ENCODE data around the gene SARM1. TPM values are rescaled to one million over a fixed set of nuclear protein-coding genes. Genes with fewer than 3 reads are reported as not detected.

SARM1 gene
- total and polyA plus RNA-seq, 2 of the 13 experiments (the other 11 are each of a cell fraction or from before 2014, with no cell fraction given) = 0.73 to 0.86 TPM

GRCh38 chr17:28392491-28392890 is 21.0 kb downstream of the SARM1 start (continued):
- TF ChIP-seq USF2 (IDR thresholded peaks at IDR 0.05; ENCODE audit: low read depth, low read length) (no peak), USF2 (CRISPR knock-in tag; IDR thresholded peaks at IDR 0.05; ENCODE audit: borderline replicate concordance) (no peak), KDM2A (CRISPR knock-in tag; IDR thresholded peaks at IDR 0.05; ENCODE audit: borderline replicate concordance, low read depth) (no peak), ZNF142 (CRISPR knock-in tag; IDR thresholded peaks at IDR 0.05) (no peak), ZNF710 (CRISPR knock-in tag; IDR thresholded peaks at IDR 0.05; ENCODE audit: borderline replicate concordance) (no peak), HES4 (CRISPR knock-in tag; IDR thresholded peaks at IDR 0.05; ENCODE audit: borderline replicate concordance) (no peak), AKAP8 (CRISPR knock-in tag; IDR thresholded peaks at IDR 0.05) (no peak), HNF1A (IDR thresholded peaks at IDR 0.05; ENCODE audit: low read depth) (no peak), HNF1A (CRISPR knock-in tag; IDR thresholded peaks at IDR 0.05; ENCODE audit: borderline replicate concordance) (no peak), HNRNPK (IDR thresholded peaks at IDR 0.05; ENCODE audit: low read depth, low read length, poor library complexity, severe bottlenecking) (no peak), KLF9 (CRISPR knock-in tag; IDR thresholded peaks at IDR 0.05; ENCODE audit: low read depth) (no peak), RFX3 (CRISPR knock-in tag; IDR thresholded peaks at IDR 0.05) (no peak), SP4 (CRISPR knock-in tag; IDR thresholded peaks at IDR 0.05) (no peak)
